NCI-H187 treated with DMSO at 0.1 percent for 48 hours (cell line): ENCODE measurements around the gene SLC41A3.
"Not testable (repeated sequence)": the region's sequence is repeated elsewhere in the genome, so short reads cannot be mapped to it uniquely, and the experiment has no call there.

Source experiments
- DNase-seq: peaks from one replicate; lab custom pipeline; 2025; lab: John Stamatoyannopoulos, UW

Gene SLC41A3

GRCh38 chr3:126002189-126002588 lies 81.7 kb downstream of the SLC41A3 start:
- DNase-seq, result no peak

DNA sequence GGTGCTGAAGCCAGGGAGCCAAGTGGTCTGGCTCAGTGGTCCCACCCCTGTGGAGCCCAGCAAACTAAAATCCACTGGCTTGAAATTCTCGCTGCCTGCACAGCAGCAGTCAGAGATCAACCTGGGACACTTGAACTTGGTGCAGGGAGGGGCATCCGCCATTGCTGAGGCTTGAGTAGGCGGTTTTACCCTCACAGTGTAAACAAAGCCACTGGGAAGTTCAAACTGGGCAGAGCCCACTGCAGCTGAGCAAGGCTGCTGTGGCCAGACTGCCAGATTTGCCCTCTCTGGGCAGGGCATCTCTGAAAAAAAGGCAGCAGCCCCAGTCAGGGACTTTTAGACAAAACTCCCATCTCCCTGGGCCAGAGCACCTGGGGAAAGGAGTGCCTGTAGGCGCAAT lies 87.2 kb downstream of the SLC41A3 start:
- DNase-seq, result not testable (repeated sequence)

GRCh38 chr3:125990253-125990970 lies 93.5 kb downstream of the SLC41A3 start:
- DNase-seq, result no peak

- DNase-seq, result not testable (repeated sequence)
Observed at GRCh38 chr3:125984951-125985350, 99.0 kb downstream of the SLC41A3 start.

- not testable (repeated sequence) for DNase-seq
Observed at GRCh38 chr3:125977104-125977503, 106.8 kb downstream of the SLC41A3 start.

GRCh38 chr3:125976003-125976390 lies 107.9 kb downstream of the SLC41A3 start:
- DNase-seq, result not testable (repeated sequence)

- not testable (repeated sequence) for DNase-seq
Observed at GRCh38 chr3:125975245-125976002, 108.5 kb downstream of the SLC41A3 start.

DNA sequence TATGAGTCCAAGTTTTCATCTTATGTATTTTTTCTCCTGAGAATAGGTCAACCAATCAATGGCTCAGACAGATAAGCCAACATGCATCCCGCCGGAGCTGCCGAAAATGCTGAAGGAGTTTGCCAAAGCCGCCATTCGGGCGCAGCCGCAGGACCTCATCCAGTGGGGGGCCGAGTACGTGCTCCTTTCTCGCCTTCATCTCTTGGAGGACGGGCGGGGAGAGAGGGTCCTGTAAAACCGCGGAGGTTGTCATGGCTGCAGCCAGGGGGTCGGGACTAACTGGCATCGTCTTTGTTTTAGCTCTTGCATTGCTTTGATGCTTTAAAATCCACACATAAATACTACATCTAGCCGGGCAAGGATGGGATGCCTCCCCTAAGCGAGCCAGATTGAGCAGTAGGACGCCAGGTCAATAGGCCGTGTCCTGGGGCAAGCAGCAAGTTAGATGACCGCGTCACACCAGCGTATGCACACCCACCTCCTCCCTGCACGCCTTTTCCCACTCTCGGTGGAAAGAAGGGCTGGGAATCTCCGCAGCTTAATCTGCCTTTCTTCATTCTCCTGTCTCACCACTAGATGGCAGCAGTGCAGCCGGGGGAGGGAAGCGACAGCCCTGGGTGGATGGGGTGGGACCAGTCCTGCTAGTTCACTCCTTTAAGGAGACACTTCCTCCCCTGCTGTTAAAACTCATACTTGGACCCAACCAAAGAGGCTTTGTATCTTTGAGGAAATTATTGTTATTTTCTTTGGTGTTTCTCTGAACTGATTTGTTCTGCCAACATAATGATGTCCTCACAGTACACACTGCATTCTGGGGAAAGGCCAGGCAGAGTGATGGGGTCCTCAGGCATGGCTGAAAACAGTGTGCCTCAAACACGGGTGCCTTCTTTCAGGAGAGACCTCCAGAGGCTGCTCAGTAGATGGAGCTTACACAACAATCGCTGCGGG lies 111.7 kb downstream of the SLC41A3 start:
- not testable (repeated sequence) for DNase-seq

DNA sequence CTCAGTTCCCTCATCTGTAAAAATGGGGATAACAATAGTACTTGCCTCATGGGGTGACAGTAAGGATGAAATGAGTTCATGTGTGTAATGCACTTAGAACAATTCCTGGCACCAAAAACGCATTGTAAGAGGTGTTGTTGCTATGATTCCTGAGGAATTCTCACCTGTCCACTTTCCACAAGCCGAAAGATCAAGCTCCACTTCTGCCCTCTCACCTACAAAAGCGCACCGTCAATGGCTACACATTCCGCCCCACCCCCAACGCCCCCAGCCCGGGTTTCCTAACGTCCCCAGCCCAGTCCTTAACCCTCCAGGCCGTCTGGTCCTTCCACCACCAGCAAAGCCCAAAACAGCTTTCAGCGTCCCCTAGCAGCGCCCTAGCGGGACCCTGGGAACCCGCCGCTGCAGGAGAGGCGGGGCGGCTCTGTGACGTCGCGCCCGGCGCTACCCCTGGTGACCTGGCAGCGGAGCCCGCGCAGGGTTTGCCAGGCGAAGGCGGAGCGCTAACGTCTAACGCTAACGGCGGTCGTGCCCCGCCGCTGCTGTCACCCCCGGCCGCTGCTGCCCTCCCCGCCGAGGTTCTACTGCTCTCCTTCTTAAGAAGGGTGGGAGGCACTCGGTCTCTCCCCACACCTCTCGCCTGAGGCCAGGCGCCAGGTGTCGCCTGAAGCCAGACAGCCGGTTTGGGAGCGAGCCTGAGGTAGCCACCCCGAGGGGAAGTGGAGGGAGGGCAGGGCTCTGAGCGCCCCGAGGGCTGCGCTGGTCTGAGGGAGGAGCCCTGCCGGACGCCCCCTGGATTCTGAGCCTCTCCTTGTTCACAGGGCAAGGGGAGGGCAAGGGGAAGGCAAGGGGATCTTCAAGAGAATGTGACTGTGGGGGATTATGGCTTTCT lies 115.0 kb downstream of the SLC41A3 start, which contains the start of gene ROPN1B:
Gene ROPN1B (plus strand): TSS at position 478 of the 892 bp plus-strand sequence. CDS start 2,877 bp downstream, outside the sequence.
- not testable (repeated sequence) for DNase-seq

DNA sequence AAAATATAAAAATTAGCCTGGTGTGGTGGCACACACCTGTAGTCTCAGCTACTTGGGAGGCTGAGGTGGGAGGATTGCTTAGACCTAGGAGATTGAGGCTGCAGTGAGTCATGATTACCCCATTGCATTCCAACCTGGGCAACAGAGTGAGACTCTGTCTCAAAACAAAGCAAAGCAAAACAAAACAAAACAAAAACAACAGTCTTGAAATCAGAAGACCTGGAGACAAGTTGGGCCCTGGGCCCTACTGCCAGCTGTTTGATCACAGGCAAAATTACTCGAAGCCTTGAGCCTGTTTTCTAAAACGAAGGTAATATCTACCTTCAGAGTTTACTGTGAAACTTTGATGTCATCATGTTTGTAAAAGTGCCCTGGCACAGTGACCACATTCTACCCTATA lies 115.8 kb downstream of the SLC41A3 start:
- not testable (repeated sequence) for DNase-seq

DNA sequence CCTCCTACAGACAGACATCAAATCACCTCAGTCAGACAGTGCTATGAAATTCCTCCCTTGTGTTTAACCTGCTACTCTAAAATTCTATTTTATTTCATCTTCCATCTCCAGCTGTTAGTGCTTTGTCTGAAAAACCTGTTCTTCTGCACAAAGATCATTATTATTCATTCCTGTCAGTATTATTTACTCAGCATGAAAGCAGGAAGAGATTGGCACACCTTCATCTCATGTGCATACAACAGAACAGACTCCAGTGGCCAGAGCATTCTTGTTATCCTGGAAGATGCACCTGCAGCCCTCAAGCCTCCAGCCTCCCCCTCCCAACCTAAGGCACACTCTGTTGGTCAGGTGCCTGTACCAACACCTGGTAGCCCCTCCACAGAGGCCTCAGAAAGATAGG lies 116.8 kb downstream of the SLC41A3 start:
- DNase-seq, result peak; percentile 33

GRCh38 chr3:125965505-125965904 lies 118.4 kb downstream of the SLC41A3 start:
- no peak for DNase-seq

DNA sequence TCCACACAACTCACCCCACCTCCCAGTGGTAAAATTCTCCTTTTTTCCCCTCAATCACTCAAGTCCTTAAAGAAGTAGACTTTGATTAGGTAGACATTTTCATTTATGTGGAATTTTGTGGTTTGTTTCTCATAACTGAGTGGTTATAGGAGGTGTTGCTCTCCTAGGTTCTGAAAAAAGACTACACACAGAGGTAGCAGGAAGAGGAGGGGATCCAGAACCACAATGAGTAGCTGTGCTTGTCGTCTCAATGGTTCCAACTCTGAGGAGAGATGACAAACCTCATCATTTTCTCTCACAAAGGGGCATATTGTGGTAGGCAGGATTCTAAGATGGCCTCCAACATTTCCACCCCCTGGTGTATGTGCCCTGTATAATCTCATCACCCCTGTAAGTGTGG lies 120.1 kb downstream of the SLC41A3 start:
- not testable (repeated sequence) for DNase-seq

GRCh38 chr3:125961289-125961589 lies 122.7 kb downstream of the SLC41A3 start:
- no peak for DNase-seq

DNA sequence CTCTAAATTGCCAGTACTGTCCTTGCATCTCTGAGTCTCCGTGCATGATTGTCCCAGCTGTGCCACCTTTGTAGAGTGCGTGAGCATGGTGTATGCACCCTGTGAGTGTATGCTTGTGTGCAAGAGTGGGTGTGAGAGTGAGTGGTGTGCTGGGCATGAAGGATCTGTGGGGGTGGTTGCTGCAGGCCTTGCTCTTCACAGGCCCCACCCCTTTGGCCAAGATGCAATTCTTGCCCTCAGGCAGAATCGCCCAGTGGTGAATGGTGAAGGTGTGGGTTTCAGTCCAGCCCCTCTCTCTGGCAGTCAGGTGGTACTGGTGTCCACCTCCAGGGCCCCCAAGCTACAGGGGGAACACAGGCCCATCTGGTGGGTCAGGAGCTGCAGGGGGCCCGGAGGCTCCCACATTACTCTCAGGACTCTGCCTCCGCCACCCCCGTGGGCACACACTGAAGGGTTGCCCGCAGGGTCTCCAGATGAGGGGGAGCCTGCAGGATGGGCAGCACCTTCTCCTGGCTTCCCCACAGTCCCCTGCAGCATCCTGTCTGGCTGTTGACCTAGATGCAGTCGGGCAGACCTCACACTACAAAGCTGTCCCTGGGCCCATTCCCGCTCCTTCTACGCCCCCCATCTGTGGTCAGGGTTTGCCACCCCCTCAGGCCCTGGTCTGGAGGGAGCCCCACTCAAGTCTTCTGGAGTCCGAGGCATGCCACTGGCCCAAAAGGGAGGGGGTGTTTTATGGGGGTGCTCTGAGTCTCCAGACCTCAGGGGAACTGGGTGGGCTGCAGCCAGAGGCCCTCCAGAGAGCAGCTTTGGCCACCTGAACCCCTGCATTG lies 123.3 kb downstream of the SLC41A3 start:
- DNase-seq, result no peak

- no peak for DNase-seq
Observed at GRCh38 chr3:125960066-125960424, 123.9 kb downstream of the SLC41A3 start.

- no peak for DNase-seq
Observed at GRCh38 chr3:125959317-125960065, 124.4 kb downstream of the SLC41A3 start.

DNA sequence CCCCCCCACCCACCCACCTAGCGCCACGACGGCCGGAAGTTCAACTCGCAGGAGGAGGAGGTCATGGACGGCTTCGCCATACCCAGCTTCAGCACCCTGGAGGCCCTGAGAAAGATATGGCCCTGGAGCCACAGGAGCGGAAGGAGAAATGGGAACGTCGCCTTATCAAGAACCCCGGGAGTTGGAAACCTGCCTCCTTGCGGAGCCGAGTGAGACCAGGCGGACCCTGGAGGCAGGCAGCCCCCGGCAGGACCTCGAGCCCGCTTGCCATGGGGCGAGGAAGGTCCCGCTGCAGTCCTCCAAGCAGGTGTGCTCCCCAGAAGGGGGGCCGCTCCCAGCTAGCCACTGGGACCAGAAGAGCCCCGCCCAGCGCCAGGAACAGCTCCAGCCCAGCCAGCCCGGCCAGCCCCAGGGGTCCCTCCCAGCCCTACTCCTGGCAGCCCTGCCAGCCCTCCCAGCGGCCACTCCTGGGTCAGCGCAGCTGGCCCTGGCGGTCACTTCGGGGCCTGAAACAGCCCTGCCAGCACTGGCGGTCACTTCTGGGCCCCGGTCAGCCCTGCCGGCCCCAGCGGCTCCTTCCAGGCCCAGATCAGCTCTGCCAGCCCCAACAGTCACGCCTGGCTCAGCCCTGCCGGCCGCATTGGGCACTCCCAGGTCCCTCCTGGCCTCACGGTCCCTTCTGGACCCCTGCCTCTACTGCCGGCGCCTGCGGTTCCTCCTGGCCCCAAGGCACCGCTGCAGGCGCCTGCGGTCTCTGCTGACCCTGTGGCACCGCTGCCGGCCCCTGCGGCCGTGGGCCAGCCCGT lies 125.2 kb downstream of the SLC41A3 start:
- no peak for DNase-seq
